ENCODE results near the gene R3HDM1. TPM values are rescaled to one million over a fixed set of nuclear protein-coding genes. Genes with fewer than 3 reads are reported as not detected.
A peak's percentile ranks its signal among the peaks of the same experiment; 100 is the strongest.

Gene R3HDM1
- total RNA-seq, 2 donors from 2014 or later, result 9.3 to 51.5 TPM

DNA sequence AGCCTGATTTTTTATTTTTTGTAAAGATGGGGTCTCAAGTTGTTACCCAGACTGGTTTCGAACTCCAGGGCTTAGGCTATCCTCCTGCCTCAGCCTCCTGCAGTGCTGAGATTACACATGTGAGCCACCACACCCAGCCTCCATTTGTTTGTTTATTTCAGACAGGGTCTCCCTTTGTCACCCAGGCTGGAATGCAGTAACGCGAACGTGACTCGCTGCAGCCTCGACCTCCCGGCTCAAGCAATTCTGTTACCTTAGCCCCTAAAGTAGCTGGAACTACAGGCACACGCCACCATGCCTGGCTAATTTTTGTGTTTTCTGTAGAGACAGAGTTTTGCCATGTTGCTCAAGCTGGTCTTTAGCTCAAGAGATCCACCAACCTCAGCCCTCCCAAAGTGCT, 237.6 kb downstream of the R3HDM1 start:
- Histone ChIP-seq H3K36me3 (peaks cover 5 to 18% of the 10 kb centered on the region in 2 donors), H3K4me3 (no peak overlapping the region), H3K27ac (no peak overlapping the region), H3K27me3 (replicated peaks; ENCODE audit: insufficient read depth) (no peaks in the 10 kb centered on the region), H3K4me1 (replicated peaks) (no peaks in the 10 kb centered on the region), H3K9me3 (no peaks in the 10 kb centered on the region)
- TF ChIP-seq POLR2AphosphoS5 (IDR thresholded peaks at IDR 0.05) (no peak), POLR2A (IDR thresholded peaks at IDR 0.05) (no peak)
- TF ChIP-seq, protein P1, sequence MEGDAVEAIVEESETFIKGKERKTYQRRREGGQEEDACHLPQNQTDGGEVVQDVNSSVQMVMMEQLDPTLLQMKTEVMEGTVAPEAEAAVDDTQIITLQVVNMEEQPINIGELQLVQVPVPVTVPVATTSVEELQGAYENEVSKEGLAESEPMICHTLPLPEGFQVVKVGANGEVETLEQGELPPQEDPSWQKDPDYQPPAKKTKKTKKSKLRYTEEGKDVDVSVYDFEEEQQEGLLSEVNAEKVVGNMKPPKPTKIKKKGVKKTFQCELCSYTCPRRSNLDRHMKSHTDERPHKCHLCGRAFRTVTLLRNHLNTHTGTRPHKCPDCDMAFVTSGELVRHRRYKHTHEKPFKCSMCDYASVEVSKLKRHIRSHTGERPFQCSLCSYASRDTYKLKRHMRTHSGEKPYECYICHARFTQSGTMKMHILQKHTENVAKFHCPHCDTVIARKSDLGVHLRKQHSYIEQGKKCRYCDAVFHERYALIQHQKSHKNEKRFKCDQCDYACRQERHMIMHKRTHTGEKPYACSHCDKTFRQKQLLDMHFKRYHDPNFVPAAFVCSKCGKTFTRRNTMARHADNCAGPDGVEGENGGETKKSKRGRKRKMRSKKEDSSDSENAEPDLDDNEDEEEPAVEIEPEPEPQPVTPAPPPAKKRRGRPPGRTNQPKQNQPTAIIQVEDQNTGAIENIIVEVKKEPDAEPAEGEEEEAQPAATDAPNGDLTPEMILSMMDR (IDR thresholded peaks at IDR 0.05), result no peak
- intact Hi-C loops (cut with DNase I), result no loop called here
- DNase-seq (ENCODE audit: low spot score), result no peak
- 90% methylated on average over 8 of the region's 8 CpGs for WGBS

DNA sequence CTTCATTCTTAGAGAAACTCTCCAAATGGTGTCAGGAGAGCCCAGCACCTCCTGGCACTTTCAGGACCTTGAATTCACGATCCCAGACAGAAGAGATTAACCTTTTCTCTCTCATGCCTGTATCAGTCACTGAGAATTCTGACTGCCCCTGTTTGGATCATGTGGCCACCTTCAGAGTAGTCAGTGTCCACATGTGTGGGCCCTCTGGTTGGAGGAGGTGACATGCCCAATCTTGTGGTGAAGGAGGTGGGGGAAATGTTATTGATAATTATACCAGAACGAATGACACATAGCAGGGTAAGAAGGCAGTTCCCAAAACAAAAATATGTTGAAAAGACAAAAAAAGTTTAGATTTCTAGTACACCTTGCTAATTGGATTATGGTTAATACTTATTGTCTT, 242.0 kb downstream of the R3HDM1 start:
- H3K27me3 ChIP-seq (replicated peaks; ENCODE audit: insufficient read depth), result no peaks in the 10 kb centered on the region
- TF ChIP-seq, protein P1 (IDR thresholded peaks at IDR 0.05), result no peak
- TF ChIP-seq POLR2AphosphoS5 (IDR thresholded peaks at IDR 0.05) (no peak), POLR2A (IDR thresholded peaks at IDR 0.05) (no peak)
- no peak overlapping the region for H3K27ac ChIP-seq
- intact Hi-C loops (cut with DNase I), result no loop called here
- H3K9me3 ChIP-seq, result no peaks in the 10 kb centered on the region
- 96% methylated on average over 2 of the region's 2 CpGs for WGBS
- H3K36me3 ChIP-seq, result peaks cover 5 to 18% of the 10 kb centered on the region in 2 donors
- H3K4me1 ChIP-seq (replicated peaks), result no peaks in the 10 kb centered on the region
- no peak overlapping the region for H3K4me3 ChIP-seq
- no peak for DNase-seq (ENCODE audit: low spot score)

DNA sequence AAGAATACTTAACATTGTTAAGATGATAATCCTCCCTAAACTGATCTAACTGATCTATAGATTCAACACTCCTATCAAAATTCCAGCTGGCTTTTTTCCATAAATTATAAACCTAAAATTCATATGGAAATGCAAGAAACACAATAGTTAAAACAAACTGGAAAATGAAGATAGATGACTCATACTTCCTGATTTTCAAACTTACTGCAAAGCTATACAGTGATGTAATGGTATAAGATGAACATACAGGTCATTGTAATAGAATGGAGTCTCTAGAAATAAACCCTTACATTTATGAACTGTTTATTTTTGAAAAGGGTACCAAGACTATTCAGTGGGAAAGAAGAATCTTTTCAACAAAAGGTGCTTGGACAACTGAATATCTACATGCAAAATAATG, 242.6 kb downstream of the R3HDM1 start:
- H3K27me3 ChIP-seq (replicated peaks; ENCODE audit: insufficient read depth), result no peaks in the 10 kb centered on the region
- no peak overlapping the region for H3K27ac ChIP-seq
- H3K9me3 ChIP-seq, result no peaks in the 10 kb centered on the region
- no peaks in the 10 kb centered on the region for H3K4me1 ChIP-seq (replicated peaks)
- no peak overlapping the region for H3K4me3 ChIP-seq
- no peak for DNase-seq (ENCODE audit: low spot score)
- intact Hi-C loops (cut with DNase I), result no loop called here
- peaks cover 5 to 14% of the 10 kb centered on the region in 2 donors for H3K36me3 ChIP-seq
- TF ChIP-seq POLR2AphosphoS5 (IDR thresholded peaks at IDR 0.05), result no peak
- TF ChIP-seq POLR2A (IDR thresholded peaks at IDR 0.05), result no peak
- TF ChIP-seq, protein P1 (IDR thresholded peaks at IDR 0.05), result no peak

MicroRNAs encoded within 50 kb of the gene (microRNA counts, 767-probe panel; counts per million panel counts)
- microRNA hsa-miR-128, result 431 to 2,503 counts per million in 2 donors

Small RNA genes lying within 50 kb of the gene (microRNA-seq; reads per million reads assigned to microRNA genes)
- gene MIR128-1, result 67.4 reads per million, percentile 70 among the genes with 10 or more reads in this experiment

Small RNA genes lying within 50 kb of the gene (small RNA-seq; reads per million reads assigned to genes)
- gene MIR128-1 (4.6 to 11.8 reads per million in 2 donors), gene RNU6-512P (0 reads per million in 2 donors)

Other genes starting within 250 kb of the R3HDM1 start
- 10 to 100 TPM in 1 of 2 donors, 1 to 10 TPM in 1; 5.1 to 11.1 TPM for gene ZRANB3, start 266 bp upstream of the R3HDM1 start, total RNA-seq
- 10 to 100 TPM; 67.8 to 74.3 TPM for gene UBXN4, start 210.4 kb downstream of the R3HDM1 start, total RNA-seq

Data from prostate gland (tissue), 2 donors.